SIG-M5 treated with dmso at 0.1 percent for 504 hours (cell line): ENCODE results near the gene NCKAP5.

Source experiments
- DNase-seq: peaks from one replicate; lab custom pipeline; 2025; ENCODE audit not compliant: unreplicated experiment; lab: John Stamatoyannopoulos, UW

Gene NCKAP5

DNA sequence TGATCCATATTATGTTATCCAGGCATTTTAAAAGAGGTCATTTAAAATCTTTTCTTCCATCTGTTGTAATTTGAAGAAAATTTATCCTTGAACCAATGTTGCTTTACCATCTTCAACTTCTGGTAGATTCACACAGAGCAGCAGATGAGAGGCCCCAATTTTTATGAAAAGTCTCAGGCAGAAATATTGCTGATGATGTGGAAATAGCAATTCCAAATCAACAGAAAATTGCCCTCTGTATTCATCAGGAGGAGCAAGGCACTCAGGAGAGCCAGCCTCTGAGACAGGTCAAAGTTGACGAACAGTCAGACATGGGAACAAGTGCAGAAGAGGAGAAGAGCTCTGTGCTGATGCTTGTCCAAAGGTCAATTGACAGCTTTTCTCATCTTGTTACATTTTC, 444.9 kb downstream of the NCKAP5 start:
- no peak for DNase-seq

DNA sequence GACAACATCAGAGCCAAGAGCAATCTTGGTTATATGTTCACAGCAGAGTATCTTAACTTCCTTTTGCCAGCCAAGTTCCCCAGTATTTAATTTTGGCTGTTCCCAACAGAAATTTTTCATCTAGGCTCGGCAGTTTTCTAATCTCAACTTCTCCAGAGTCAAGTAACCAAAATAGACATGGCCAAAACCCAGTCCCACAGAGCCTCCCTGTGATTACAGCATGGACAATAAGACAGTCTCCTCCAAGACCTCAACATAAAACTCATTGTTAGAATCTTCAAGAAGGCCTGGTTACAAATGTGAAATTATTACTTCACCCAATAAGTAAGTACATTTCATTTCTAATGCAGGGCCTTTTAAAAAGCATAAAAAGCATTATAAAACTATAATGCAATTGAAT, 445.7 kb downstream of the NCKAP5 start:
- DNase-seq, result no peak

DNA sequence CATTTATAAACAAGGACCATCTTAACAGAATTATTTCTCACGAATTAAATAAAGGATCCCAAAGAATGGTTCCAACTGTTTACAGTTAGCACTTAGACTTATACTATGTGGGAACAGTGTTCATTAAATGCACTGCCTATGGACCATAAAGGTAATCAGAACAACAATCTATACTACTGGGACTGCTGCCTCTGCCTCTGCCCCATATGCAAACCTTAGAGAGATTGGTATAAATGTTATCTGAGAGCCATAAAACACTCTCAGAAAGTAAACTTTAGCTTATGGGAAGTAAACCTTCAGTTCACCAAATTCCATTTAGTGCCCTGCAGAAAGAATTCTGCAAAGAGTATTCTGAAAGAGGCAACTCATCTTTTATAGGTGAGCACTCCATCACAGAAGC, 448.0 kb downstream of the NCKAP5 start:
- DNase-seq, result no peak

DNA sequence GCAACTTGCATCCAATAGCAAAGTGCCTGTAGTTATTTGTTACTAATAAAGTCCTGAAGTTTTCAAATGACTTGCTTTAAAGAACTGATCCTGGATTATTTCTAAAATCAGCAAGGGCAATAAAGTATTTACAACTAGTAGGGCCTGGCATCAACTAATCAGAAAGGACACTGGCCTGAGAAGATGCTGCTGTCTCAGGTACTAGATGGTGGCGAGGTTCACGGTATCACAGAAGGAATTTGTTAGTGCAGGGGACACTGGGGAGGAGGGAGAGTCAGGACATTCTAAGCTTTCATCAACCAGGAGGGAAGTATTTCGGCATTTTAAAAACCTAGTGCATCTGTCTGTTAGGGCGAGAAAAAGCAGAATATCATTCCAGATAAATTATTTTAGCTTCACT, 458.1 kb downstream of the NCKAP5 start:
- DNase-seq, result no peak

DNA sequence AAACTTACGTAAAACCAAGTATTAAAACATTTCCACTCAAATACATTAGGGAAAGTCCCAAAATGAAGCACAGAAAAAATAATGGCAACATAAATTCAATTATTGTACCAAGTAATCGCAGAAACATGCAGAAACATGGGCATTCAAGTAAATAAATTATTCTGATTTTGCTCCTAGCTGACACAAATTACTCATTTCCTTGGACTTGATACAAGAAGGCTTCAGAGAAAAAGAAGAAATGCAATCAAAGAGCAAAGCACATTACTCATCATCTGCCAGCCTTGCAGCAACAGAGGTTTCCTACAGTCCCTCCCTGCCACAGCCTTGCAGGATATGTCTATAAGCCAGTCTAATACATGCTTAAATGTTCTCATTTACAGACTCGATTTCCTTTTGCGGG, 458.5 kb downstream of the NCKAP5 start:
- no peak for DNase-seq

DNA sequence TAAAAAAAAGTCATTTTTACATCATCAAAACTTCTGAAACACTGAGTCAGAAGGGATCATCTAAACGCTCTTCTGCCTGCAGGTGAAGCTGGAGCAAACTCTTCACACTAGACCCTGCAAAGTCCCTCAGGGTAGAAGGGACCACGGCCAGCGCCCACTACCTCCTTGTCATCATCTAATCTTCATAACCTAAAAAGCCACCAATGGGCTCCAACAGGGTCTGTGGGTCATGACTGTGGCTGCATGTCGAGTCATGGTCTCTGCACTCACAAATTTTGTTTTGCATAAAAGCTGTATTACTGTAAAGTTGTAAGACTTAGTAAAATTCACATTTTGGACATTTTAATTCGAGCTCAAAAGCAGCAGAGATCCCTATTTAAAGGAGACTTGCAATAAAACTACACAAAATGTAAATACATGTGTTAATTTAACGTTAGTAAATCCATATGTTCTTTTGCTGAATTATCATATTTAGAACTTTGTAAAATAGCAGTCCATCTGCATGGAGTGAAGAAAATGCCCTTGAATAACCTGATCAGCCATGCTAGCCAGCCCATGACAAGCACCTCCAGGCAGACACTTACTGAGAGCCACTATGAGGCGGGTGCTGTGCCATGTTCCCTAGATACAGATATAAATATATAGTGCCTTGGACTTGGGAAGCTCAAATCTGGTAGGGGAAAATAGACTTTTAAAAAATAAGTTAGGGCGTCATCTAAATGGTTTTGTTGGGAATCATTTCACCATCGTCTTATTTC, 461.0 kb downstream of the NCKAP5 start:
- DNase-seq, result no peak

DNA sequence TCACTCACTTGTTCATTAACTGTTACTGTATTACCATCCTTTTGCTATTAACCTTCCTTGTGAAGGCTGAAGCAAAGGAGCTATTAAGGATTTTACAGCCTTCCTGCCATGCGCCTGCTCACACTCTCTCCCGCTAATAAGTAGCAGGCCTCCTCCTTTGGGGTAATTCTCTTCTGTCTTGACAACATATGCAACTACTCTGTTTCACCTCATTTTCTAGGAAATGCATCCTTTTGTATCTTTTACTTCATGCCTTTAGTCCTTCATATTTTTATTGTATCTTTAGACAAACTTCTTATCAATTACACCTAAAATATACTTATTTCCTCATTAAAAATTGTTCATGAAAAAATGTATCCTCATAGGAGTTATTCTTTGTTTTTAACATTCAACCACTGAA, 463.4 kb downstream of the NCKAP5 start:
- no peak for DNase-seq

DNA sequence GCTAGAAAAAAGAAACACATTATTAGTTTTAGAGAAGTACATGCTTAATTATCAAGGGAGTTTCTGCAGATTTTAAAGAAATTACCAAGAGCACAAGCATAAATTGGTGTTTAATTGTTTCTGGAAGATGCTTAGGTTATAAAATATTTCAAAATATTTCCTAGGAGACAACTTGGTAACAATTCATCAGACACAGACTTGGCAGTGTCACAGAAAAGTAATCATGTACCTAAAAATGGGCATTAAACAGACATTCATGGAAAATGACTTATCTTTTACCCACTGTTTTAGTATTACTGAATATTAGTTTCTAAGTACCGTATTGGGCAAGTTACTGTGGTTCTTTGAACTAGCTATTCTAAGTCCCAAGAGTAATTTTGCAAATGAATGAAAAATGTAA, 469.5 kb downstream of the NCKAP5 start:
- no peak for DNase-seq

DNA sequence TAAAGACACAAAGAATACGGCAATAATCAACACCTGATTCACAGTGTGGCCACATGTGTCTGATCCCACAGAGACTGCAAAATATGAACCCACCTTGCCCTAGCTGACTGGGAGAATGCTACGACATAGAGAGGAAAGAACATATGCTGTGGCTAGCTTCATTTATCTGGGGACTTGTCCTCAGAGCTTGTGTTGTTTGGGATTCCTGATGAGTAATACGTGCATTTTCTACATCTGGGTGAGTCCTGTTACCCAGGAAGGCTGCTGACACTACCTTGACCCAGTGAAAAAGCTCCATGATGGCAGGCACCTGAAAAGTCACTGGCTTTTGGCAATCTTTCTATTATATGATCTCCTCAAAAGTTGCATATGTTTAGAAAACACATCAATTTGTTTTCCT, 470.6 kb downstream of the NCKAP5 start:
- no peak for DNase-seq

DNA sequence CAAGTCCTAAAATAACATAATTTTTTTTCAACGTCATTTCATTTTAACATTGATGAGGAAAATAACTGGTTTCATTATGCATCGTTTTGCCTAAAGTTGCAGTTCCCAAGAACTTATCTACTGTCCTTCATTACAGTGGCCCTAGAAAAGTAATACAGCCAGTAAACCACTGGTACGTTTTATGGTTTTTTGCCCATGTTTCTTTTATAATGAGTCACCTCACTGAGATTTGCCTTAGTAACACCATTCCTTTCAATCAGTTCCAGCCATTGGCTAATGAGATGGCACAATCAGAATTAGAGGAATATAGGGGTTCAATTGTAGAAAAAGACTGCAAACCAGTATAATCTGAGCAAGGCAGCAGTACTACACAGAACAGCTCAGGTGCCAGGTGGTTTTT, 475.7 kb downstream of the NCKAP5 start:
- DNase-seq, result no peak

DNA sequence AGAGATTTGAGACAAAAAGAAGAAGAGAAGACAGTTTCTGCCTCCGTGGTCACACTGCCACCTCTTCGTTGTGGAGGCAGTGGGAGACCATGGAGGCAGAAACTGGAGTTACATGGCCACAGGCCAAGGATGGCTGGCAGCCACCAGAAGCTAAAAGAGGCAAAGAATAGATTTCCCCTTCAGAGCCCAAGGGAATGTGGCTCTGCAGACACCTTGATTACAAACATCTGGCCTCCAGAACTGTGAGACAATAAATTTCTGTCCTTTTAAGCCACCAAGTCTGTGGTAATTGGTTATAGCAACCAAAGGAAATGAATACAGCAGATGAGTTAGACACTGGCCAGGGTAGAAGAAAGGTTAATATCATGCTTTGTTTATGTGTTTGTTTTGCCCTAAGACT, 477.9 kb downstream of the NCKAP5 start:
- no peak for DNase-seq

DNA sequence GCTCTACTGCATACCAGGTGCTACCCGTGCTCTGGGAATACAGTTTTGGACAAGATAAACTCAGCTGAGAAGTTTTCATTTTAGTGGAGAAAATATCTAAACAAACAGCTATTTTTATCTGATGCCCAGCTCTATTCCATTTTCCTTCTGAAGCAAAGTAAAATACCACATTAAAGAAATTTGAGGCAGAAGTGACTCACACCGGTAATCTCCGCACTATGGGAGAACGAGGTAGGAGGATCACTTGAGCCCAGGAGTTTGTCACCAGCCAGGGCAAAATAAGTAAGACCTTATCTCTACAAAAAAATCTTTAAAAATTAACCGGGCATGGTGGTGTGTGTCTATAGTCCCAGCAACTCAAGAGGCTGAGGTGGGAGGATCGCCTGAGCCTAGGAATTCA, 482.1 kb downstream of the NCKAP5 start:
- no peak for DNase-seq

DNA sequence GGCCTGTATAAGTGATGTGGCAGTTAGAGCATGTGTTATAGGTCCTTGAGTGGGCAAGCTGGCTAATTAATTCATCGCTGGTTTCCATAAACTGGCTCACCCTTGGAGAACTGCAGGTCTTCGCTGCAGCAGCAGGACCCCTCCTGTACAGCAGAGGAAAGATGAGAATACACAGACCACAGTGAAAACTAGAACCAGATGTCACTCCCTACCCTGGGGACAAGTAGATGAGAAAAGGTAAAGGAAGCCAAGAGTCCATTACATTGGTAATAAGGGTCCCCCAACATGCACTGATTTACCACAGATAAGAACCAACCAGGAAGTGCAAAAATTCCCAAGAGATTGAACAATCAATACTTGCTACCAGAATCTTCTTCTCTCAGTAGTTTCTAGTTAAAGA, 482.6 kb downstream of the NCKAP5 start:
- DNase-seq, result no peak

DNA sequence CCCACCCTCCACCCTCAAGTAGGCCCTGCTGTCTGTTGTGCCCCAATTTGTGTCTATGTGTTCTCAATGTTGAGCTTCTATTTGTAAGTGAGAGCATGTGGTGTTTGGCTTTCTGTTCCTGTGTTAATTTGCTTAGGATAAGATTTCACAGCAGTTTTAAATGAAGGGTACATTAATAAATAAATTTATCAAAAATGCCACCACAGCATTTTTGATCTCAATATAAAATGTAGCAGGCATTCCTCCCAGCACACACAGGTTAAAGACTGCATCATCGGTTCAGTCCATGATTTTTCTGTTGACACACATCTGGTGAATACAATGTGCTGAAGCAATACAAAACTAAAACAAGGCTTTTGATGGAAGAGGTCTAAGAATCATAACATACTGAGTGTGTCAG, 486.2 kb downstream of the NCKAP5 start:
- DNase-seq, result no peak

DNA sequence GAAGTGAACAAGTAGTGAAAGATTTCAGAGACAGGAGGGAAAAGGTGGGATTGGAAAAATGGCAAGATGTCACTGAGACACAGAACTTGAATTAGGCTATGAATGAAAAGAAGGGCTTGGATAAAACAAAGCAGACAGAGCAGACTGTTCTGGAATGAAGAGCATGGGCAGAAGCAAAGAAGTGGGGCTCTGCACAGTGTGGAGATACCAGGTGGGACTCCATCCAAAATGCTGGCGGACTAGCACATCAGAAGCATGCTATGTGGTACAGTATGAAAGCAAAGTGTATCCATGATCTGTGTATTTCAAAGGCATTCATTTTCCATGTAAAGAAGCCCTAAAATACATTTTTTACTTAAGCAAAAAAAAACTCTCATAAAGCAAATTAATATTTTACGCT, 487.4 kb downstream of the NCKAP5 start:
- no peak for DNase-seq

DNA sequence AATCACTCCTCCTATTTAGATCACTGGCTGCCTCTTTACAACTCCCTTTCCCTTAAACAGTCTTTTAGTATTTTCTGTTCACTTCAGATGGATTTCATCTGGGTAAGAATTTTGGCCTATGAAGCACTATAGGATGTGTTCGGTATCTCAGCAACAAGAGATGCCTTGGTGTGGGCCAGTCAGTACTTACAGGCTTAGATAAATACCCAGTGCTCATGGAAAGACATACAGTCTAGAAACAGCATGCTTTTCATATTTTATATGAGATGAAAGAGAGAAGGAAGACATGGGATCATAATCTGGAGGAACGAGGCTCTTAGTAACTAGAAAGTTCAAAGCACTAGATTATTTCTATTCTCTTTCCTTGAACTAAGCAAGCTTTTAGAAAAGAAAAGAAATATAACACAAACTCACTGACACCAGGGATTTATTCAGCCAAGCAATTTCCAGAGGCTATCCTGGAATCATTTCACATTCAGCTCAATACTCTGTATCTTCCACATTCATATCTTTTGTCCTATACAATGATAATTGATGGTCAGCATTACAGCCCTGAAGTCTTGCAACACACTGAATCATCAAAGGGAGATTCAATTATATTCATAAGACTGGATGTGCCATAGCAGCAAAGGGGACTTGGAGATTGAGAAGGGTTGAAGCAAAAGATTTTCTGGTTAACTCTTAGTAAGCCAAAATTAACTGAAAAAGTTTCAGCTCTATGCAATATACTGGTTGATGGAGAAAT, 489.4 kb downstream of the NCKAP5 start:
- no peak for DNase-seq

DNA sequence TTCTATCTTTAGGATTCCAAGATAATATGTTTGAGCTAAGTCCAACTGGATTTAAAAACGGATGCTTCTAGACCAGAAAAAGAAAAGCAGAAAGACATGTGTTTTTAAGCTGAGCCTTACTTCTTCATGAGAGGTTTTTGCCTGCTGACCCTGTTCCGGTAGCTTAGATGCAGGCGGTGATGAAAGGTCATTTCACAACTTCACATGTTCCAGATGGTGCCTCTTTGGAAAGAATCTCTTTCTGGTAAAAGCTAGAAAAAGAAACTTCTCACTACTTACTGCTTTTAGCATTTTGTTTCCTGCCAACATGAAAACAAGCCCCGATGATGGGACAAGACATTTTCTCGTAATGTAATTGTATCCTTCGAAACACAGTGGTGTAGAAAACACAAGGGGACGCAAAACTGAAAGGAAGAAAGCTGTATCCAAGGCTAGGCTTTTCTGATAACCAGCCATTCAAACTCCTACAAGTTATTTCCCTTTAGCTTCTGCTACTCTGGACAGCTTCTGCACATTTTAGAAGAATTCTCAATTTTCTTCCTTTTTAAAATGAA, 490.9 kb downstream of the NCKAP5 start:
- DNase-seq, result no peak

DNA sequence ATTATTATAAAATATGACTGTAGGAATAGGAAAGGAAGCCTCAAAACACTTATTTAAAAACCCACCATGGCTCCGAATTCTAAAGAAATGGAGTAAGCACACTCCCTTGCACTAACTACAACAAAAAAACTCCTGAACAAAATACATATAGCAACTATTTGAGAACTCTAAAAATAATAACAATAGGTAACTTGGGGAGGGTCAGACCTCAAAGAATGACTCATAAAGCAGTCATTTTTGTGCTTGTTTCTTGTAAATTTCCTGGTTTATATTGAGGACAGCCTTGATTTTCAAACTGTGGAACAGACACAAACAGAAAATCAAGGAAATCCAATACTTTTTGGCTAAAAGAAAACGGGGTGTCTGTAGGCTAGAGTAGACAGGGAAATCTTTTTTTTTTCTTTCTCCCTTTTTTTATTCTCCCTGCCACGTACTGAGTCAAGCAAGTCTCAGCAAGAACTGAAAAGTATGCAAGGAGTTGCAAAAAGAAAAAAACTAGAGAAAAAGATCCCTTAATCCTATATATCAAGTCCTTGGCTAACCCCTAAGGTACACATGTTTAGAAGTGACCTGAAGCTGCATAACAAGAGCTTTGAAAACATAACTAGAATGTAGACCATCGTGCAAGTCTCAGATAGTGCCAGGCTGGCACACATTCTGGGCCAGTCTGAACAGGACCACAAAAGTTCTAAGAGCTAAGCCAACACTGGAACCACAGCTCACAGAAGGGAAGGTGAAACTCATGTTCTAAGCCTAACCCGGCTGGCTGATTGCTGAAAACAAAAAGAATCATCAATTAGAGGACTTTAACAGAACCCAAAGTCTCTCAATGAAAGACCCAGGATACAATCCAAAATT, 495.2 kb downstream of the NCKAP5 start:
- DNase-seq, result no peak

DNA sequence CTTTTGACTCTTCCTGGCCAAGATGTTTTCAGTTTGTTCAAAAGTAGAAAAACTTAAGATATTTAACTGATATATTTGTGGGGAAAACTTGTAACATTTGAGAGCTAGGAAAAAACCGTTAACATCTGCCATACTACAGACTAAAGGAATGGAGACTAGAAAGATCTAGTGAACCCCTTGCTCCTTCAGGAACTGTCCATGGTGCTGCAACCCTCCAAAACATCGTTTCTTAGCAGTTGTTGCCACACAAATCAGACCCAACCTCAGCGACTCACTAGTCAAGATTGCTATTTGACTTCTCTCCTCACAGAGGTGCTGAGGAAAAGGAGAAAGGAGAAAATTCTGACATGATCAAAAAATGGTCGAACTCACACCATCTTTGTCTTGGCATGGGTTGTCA, 504.5 kb downstream of the NCKAP5 start:
- no peak for DNase-seq

DNA sequence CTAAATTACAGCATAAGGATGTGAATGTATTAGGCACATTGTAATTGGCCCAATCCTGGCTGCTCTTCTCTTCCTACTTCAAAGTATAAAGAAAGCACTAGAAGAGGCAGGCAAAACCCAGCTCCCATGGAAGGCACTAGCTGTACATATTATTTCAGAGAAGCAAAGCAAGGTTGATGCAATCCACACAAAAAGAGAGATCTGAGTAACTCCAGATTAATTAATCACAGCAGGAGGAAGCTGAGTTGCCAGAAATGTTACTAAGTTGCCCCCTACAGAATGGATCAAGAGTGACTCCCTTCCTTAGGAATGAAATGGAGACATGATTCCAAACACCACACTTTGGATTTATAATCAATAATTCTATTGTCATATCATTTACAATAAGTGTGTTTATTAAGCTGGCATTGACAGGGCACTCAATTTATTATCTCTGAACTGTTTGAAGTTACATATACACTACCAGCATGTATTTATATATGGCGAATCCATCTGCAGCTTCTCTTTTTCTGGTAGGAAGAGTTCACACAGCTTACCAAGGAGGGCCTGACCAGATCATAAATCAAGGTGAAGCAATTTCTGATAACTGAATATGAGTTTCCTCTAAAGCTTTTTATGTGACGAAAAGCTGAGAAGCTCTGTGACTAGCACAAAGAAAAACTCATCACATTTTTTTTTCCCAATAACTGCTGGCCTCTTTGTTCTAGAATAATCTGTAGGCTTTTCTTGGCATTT, 505.2 kb downstream of the NCKAP5 start:
- DNase-seq, result no peak
